ENCODE results near the gene FAM240A. TPM values are rescaled to one million over a fixed set of nuclear protein-coding genes. Genes with fewer than 3 reads are reported as not detected.

The FAM240A gene
- total and polyA plus RNA-seq, 7 donors, result 0.01 to 0.96 (median 0.09) TPM; not detected in 3

GRCh38 chr3:46594723-46595122 lies 17.6 kb upstream of the FAM240A start:
- Histone ChIP-seq H3K4me1 (no peaks in the 10 kb centered on the region), H3K36me3 (ENCODE audit: insufficient read depth in 1 of 2, low read depth in 1 of 2) (no peaks in the 10 kb centered on the region), H3K4me3 (no peak overlapping the region), H3K27me3 (ENCODE audit: insufficient read depth in 3 of 3, low read length in 2 of 3) (no peaks in the 10 kb centered on the region), H3K27ac (no peak overlapping the region), H3K9me3 (no peaks in the 10 kb centered on the region)
- TF ChIP-seq CTCF (IDR thresholded peaks at IDR 0.05), result no peak
- intact Hi-C loops (cut with DNase I), result no loop called here
- DNase-seq (no peak), ATAC-seq (no peak)
- 82 to 91% (median 91%) methylated on average over 4 of the region's 4 CpGs for WGBS, 3 donors

GRCh38 chr3:46595819-46596314 lies 16.5 kb upstream of the FAM240A start:
- Histone ChIP-seq H3K4me3 (no peak overlapping the region), H3K27ac (no peak overlapping the region), H3K4me1 (no peaks in the 10 kb centered on the region), H3K9me3 (no peaks in the 10 kb centered on the region), H3K27me3 (ENCODE audit: insufficient read depth in 3 of 3, low read length in 2 of 3) (no peaks in the 10 kb centered on the region), H3K36me3 (ENCODE audit: insufficient read depth in 1 of 2, low read depth in 1 of 2) (no peaks in the 10 kb centered on the region)
- intact Hi-C loops (cut with DNase I), result no loop called here
- DNase-seq, result no peak
- no peak for ATAC-seq
- no peak for TF ChIP-seq CTCF (IDR thresholded peaks at IDR 0.05)
- 71 to 75% (median 73%) methylated on average over 8 of the region's 8 CpGs for WGBS, 3 donors

- H3K4me3 ChIP-seq, result no peak overlapping the region
- H3K4me1 ChIP-seq, result no peaks in the 10 kb centered on the region
- no peaks in the 10 kb centered on the region for H3K27me3 ChIP-seq (ENCODE audit: insufficient read depth in 3 of 3, low read length in 2 of 3)
- H3K9me3 ChIP-seq, result no peaks in the 10 kb centered on the region
- ATAC-seq (no peak), DNase-seq (no peak)
- no peak for TF ChIP-seq CTCF (IDR thresholded peaks at IDR 0.05)
- 81 to 89% (median 87%) methylated on average over 5 of the region's 5 CpGs for WGBS, 3 donors
- H3K27ac ChIP-seq, result no peak overlapping the region
- intact Hi-C loops (cut with DNase I), result no loop called here
- no peaks in the 10 kb centered on the region for H3K36me3 ChIP-seq (ENCODE audit: insufficient read depth in 1 of 2, low read depth in 1 of 2)
These were observed 12.7 kb upstream of the FAM240A start for GRCh38 chr3:46599590-46599989.

GRCh38 chr3:46603446-46604046 lies 8.8 kb upstream of the FAM240A start:
- Histone ChIP-seq H3K36me3 (ENCODE audit: insufficient read depth in 1 of 2, low read depth in 1 of 2) (no peaks in the 10 kb centered on the region), H3K4me3 (no peak overlapping the region), H3K27ac (no peak overlapping the region), H3K27me3 (ENCODE audit: insufficient read depth in 3 of 3, low read length in 2 of 3) (no peaks in the 10 kb centered on the region), H3K9me3 (no peaks in the 10 kb centered on the region), H3K4me1 (no peaks in the 10 kb centered on the region)
- DNase-seq (no peak), ATAC-seq (no peak)
- intact Hi-C loops (cut with DNase I), result no loop called here
- TF ChIP-seq CTCF (IDR thresholded peaks at IDR 0.05), result no peak
- WGBS, 3 donors, result 47 to 57% (median 55%) methylated on average over 1 of the region's 1 CpG

- no peak overlapping the region for H3K4me3 ChIP-seq
- no peak for DNase-seq
- TF ChIP-seq CTCF (IDR thresholded peaks at IDR 0.05), result no peak
- peaks cover 1% of the 10 kb centered on the region for H3K4me1 ChIP-seq
- WGBS, 3 donors, result 86 to 95% (median 87%) methylated on average over 2 of the region's 2 CpGs
- no peak overlapping the region for H3K27ac ChIP-seq
- ATAC-seq, result no peak
- no peaks in the 10 kb centered on the region for H3K9me3 ChIP-seq
- no peaks in the 10 kb centered on the region for H3K36me3 ChIP-seq (ENCODE audit: insufficient read depth in 1 of 2, low read depth in 1 of 2)
- H3K27me3 ChIP-seq (ENCODE audit: insufficient read depth in 3 of 3, low read length in 2 of 3), result no peaks in the 10 kb centered on the region
- intact Hi-C loops (cut with DNase I), result no loop called here
These were observed 8.2 kb upstream of the FAM240A start for GRCh38 chr3:46604127-46604526.
